Liver (tissue), 9 donors: ENCODE results near the gene U2AF2. TPM values are rescaled to one million over a fixed set of nuclear protein-coding genes. Genes with fewer than 3 reads are reported as not detected.
A peak's percentile ranks its signal among the peaks of the same experiment; 100 is the strongest.

Experiments used
- DNase-seq: peaks from one replicate; pipeline ENCODE4 v3.0.0-alpha.2; 2017; ENCODE audit warnings: low spot score
- H3K27ac ChIP-seq, 2 donors: one replicate each; pipeline ENCODE4 v1.7.0; 2013; ENCODE audit warnings: inconsistent platforms in 2 of 2, low read length in 2 of 2, control low read depth in 1 of 2, low read depth in 1 of 2, mild to moderate bottlenecking in 1 of 2
- H3K27me3 ChIP-seq, 4 donors: one replicate each; pipeline versions ENCODE4 v1.6.1 to v1.7.0; 2013; ENCODE audit warnings: low read length in 3 of 4, inconsistent platforms in 1 of 4, mild to moderate bottlenecking in 1 of 4, moderate library complexity in 1 of 4; ENCODE audit not compliant: control insufficient read depth in 4 of 4, insufficient read depth in 4 of 4
- H3K36me3 ChIP-seq, 4 donors: one replicate each; pipeline versions ENCODE4 v1.6.1 to v1.7.0; 2013; ENCODE audit warnings: low read length in 3 of 4, mild to moderate bottlenecking in 3 of 4, low read depth in 1 of 4, moderate library complexity in 1 of 4; ENCODE audit not compliant: control insufficient read depth in 4 of 4, insufficient read depth in 3 of 4
- H3K4me1 ChIP-seq, 4 donors: one replicate each; pipeline versions ENCODE4 v1.6.1 to v1.7.0; 2013; ENCODE audit warnings: low read length in 3 of 4, mild to moderate bottlenecking in 3 of 4, moderate library complexity in 1 of 4; ENCODE audit not compliant: control insufficient read depth in 4 of 4, insufficient read depth in 4 of 4
- H3K4me3 ChIP-seq, 3 donors: one replicate each; pipeline versions ENCODE4 v1.6.1 to v1.7.0; 2013; ENCODE audit warnings: low read length in 3 of 3, control low read depth in 1 of 3, low read depth in 1 of 3, mild to moderate bottlenecking in 1 of 3
- H3K9ac ChIP-seq, 2 donors: one replicate each; pipeline ENCODE4 v1.7.0; 2013; ENCODE audit warnings: low read length in 2 of 2, mild to moderate bottlenecking in 2 of 2, moderate library complexity in 2 of 2, control low read depth in 1 of 2, low read depth in 1 of 2
- H3K9me3 ChIP-seq, 4 donors: one replicate each; pipeline versions ENCODE4 v1.6.1 to v1.7.0; 2013; ENCODE audit warnings: low read length in 3 of 4; ENCODE audit not compliant: control insufficient read depth in 4 of 4
- EGR1 ChIP-seq, 2 donors: IDR thresholded peaks; 2 replicates each; pipeline ENCODE4 v1.6.1; 2016 to 2018; ENCODE audit warnings: antibody characterized with exemption in 2 of 2, low read depth in 2 of 2
- FOXA1 ChIP-seq: IDR thresholded peaks from 2 replicates; pipeline ENCODE4 v1.6.1; 2016; ENCODE audit warnings: antibody characterized with exemption
- FOXA2 ChIP-seq: IDR thresholded peaks from 2 replicates; pipeline ENCODE4 v1.6.1; 2016; ENCODE audit warnings: antibody characterized with exemption
- GABPA ChIP-seq, 2 donors: IDR thresholded peaks in 1 of 2; conservative IDR thresholded peaks in 1 of 2; 2 replicates each; pipeline ENCODE4 v1.6.1; 2016; ENCODE audit warnings: antibody characterized with exemption in 2 of 2, mild to moderate bottlenecking in 1 of 2, moderate library complexity in 1 of 2
- HNF4A ChIP-seq, 2 donors: conservative IDR thresholded peaks; 2 replicates each; pipeline ENCODE4 v1.6.1; 2016; ENCODE audit warnings: antibody characterized with exemption in 2 of 2, mild to moderate bottlenecking in 2 of 2
- HNF4G ChIP-seq: IDR thresholded peaks from 2 replicates; pipeline ENCODE4 v1.6.1; 2016; ENCODE audit warnings: antibody characterized with exemption
- JUND ChIP-seq, 2 donors: IDR thresholded peaks; 2 replicates each; pipeline ENCODE4 v1.6.1; 2016; ENCODE audit warnings: antibody characterized with exemption in 2 of 2
- NR2F2 ChIP-seq: IDR thresholded peaks from 2 replicates; pipeline ENCODE4 v1.6.1; 2016; ENCODE audit warnings: antibody characterized with exemption
- RAD21 ChIP-seq, 2 donors: IDR thresholded peaks; 2 replicates each; pipeline ENCODE4 v1.6.1; 2016; ENCODE audit warnings: antibody characterized with exemption in 2 of 2, mild to moderate bottlenecking in 2 of 2
- RXRA ChIP-seq, 2 donors: IDR thresholded peaks; 2 replicates each; pipeline ENCODE4 v1.6.1; 2017 to 2018; ENCODE audit warnings: antibody characterized with exemption in 2 of 2, mild to moderate bottlenecking in 1 of 2
- SP1 ChIP-seq: IDR thresholded peaks from 2 replicates; pipeline ENCODE4 v1.6.1; 2018; ENCODE audit warnings: antibody characterized with exemption, mild to moderate bottlenecking
- TAF1 ChIP-seq: conservative IDR thresholded peaks from 2 replicates; pipeline ENCODE4 v1.6.1; 2016; ENCODE audit warnings: antibody characterized with exemption, mild to moderate bottlenecking
- YY1 ChIP-seq: IDR thresholded peaks from 2 replicates; pipeline ENCODE4 v1.6.1; 2016; ENCODE audit warnings: antibody characterized with exemption, mild to moderate bottlenecking
- WGBS: extraction: QIAGEN DNeasy Blood & Tissue Kit; methylation state at CpG from one replicate; pipeline ENCODE4 v1.1.7; 2013; 5-methylcytosine and 5-hydroxymethylcytosine counted together
- polyA plus RNA-seq, 2 donors: library from polyadenylated mRNA; stranded (reverse) in 1 of 2; unstranded in 1 of 2; fragments of 200-250 nt in 1 of 2; fragments of >200 nt in 1 of 2; fragmentation: Nextera tagmentation in 1 of 2; extraction: Ambion mirVana in 1 of 2; gene quantifications; one replicate each; pipeline versions ENCODE4 v1.2.1 to v1.2.3, GENCODE V29; 2013 to 2015
- total RNA-seq, 2 donors: library from RNA; depleted of rRNA; stranded (reverse); fragments of >200 nt; gene quantifications; one replicate each; pipeline ENCODE4 v1.2.3, GENCODE V29; 2014
- TF ChIP-seq, protein P1 (sequence below): IDR thresholded peaks from 2 replicates; pipeline ENCODE4 v1.6.1; 2016; ENCODE audit warnings: antibody characterized with exemption
- TF ChIP-seq, protein P2 (sequence below): IDR thresholded peaks from 2 replicates; pipeline ENCODE4 v1.6.1; 2016; ENCODE audit warnings: antibody characterized with exemption, mild to moderate bottlenecking
- TF ChIP-seq, protein P3 (sequence below): IDR thresholded peaks from 2 replicates; pipeline ENCODE4 v1.6.1; 2016; ENCODE audit warnings: antibody characterized with exemption
- TF ChIP-seq, protein P4 (sequence below): fragments of 150-350 bp; IDR thresholded peaks from 2 replicates; pipeline ENCODE4 v1.5.1; 2017; ENCODE audit warnings: improper control_type of control experiment, low read depth, low read length; ENCODE audit not compliant: missing input control
- TF ChIP-seq, protein P5 (sequence below): IDR thresholded peaks from 2 replicates; pipeline ENCODE4 v1.6.1; 2016; ENCODE audit warnings: antibody characterized with exemption
- donor health status: healthy.
- donor health status: healthy.
- donor health status: healthy.
- donor health status: healthy.
- donor health status: healthy.

The U2AF2 gene
- total and polyA plus RNA-seq, 4 donors = 8.6 to 66.6 (median 51.2) TPM

DNA sequence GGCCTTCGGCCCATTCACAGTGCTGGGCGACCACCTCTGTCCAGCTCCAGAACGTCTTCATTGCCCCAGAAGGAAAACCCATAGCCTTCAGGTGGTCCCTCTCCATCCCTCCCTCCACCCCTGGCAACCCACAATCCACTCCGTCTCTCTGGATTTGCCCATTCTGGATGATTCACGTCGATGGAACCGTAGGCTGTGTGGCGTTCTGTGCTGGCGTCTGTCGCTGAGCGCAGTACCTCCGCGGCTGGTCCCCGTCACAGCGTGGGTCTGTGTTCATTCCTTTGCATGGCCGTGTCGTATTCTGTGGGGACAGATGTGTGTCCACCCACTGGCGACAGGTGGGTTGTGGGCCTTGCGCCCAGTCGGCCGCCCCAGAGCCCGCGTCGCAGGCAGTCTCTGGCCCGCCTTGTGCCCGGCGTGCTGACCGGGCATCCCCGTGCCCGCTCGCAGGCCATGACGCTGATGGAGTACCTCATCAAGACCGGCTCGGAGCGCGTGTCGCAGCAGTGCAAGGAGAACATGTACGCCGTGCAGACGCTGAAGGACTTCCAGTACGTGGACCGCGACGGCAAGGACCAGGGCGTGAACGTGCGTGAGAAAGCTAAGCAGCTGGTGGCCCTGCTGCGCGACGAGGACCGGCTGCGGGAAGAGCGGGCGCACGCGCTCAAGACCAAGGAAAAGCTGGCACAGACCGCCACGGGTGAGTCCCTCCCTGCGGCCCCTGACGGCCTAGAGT is 30.3 kb downstream of the U2AF2 start:
- no peak for DNase-seq
- no peak overlapping the region for H3K9ac ChIP-seq
- no peak for TF ChIP-seq RXRA (IDR thresholded peaks at IDR 0.05)
- TF ChIP-seq, protein P1, sequence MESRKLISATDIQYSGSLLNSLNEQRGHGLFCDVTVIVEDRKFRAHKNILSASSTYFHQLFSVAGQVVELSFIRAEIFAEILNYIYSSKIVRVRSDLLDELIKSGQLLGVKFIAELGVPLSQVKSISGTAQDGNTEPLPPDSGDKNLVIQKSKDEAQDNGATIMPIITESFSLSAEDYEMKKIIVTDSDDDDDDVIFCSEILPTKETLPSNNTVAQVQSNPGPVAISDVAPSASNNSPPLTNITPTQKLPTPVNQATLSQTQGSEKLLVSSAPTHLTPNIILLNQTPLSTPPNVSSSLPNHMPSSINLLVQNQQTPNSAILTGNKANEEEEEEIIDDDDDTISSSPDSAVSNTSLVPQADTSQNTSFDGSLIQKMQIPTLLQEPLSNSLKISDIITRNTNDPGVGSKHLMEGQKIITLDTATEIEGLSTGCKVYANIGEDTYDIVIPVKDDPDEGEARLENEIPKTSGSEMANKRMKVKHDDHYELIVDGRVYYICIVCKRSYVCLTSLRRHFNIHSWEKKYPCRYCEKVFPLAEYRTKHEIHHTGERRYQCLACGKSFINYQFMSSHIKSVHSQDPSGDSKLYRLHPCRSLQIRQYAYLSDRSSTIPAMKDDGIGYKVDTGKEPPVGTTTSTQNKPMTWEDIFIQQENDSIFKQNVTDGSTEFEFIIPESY = no peak
- TF ChIP-seq GABPA (IDR thresholded peaks at IDR 0.05 in 1 of 2, conservative IDR thresholded peaks at IDR 0.05 in 1 of 2) = no peak
- no peak for TF ChIP-seq YY1
- no peak for TF ChIP-seq EGR1 (IDR thresholded peaks at IDR 0.05; ENCODE audit: low read depth in 2 of 2)
- no peak for TF ChIP-seq JUND (IDR thresholded peaks at IDR 0.05)
- TF ChIP-seq, protein P2, sequence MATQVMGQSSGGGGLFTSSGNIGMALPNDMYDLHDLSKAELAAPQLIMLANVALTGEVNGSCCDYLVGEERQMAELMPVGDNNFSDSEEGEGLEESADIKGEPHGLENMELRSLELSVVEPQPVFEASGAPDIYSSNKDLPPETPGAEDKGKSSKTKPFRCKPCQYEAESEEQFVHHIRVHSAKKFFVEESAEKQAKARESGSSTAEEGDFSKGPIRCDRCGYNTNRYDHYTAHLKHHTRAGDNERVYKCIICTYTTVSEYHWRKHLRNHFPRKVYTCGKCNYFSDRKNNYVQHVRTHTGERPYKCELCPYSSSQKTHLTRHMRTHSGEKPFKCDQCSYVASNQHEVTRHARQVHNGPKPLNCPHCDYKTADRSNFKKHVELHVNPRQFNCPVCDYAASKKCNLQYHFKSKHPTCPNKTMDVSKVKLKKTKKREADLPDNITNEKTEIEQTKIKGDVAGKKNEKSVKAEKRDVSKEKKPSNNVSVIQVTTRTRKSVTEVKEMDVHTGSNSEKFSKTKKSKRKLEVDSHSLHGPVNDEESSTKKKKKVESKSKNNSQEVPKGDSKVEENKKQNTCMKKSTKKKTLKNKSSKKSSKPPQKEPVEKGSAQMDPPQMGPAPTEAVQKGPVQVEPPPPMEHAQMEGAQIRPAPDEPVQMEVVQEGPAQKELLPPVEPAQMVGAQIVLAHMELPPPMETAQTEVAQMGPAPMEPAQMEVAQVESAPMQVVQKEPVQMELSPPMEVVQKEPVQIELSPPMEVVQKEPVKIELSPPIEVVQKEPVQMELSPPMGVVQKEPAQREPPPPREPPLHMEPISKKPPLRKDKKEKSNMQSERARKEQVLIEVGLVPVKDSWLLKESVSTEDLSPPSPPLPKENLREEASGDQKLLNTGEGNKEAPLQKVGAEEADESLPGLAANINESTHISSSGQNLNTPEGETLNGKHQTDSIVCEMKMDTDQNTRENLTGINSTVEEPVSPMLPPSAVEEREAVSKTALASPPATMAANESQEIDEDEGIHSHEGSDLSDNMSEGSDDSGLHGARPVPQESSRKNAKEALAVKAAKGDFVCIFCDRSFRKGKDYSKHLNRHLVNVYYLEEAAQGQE = no peak
- TF ChIP-seq, protein P3, sequence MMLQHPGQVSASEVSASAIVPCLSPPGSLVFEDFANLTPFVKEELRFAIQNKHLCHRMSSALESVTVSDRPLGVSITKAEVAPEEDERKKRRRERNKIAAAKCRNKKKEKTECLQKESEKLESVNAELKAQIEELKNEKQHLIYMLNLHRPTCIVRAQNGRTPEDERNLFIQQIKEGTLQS = no peak
- TF ChIP-seq, protein P4, sequence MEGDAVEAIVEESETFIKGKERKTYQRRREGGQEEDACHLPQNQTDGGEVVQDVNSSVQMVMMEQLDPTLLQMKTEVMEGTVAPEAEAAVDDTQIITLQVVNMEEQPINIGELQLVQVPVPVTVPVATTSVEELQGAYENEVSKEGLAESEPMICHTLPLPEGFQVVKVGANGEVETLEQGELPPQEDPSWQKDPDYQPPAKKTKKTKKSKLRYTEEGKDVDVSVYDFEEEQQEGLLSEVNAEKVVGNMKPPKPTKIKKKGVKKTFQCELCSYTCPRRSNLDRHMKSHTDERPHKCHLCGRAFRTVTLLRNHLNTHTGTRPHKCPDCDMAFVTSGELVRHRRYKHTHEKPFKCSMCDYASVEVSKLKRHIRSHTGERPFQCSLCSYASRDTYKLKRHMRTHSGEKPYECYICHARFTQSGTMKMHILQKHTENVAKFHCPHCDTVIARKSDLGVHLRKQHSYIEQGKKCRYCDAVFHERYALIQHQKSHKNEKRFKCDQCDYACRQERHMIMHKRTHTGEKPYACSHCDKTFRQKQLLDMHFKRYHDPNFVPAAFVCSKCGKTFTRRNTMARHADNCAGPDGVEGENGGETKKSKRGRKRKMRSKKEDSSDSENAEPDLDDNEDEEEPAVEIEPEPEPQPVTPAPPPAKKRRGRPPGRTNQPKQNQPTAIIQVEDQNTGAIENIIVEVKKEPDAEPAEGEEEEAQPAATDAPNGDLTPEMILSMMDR = no peak
- no peak for TF ChIP-seq TAF1
- TF ChIP-seq FOXA2 = no peak
- TF ChIP-seq HNF4G = no peak
- no peak for TF ChIP-seq NR2F2
- no peak for TF ChIP-seq RAD21 (IDR thresholded peaks at IDR 0.05)
- TF ChIP-seq, protein P5, sequence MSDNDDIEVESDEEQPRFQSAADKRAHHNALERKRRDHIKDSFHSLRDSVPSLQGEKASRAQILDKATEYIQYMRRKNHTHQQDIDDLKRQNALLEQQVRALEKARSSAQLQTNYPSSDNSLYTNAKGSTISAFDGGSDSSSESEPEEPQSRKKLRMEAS = no peak
- TF ChIP-seq FOXA1 = no peak
- TF ChIP-seq HNF4A (conservative IDR thresholded peaks at IDR 0.05) = no peak
- TF ChIP-seq SP1 = no peak
- WGBS = 97% methylated on average over 60 of the region's 60 CpGs
- no peaks in the 10 kb centered on the region for H3K9me3 ChIP-seq
- no peaks in the 10 kb centered on the region for H3K27me3 ChIP-seq
- H3K27ac ChIP-seq = peak overlapping the region; percentile 96 to 97
- H3K4me3 ChIP-seq = no peak overlapping the region
- H3K4me1 ChIP-seq = peaks cover 10 to 54% (median 43%) of the 10 kb centered on the region in 4 donors
- peaks cover 10 to 47% (median 18%) of the 10 kb centered on the region in 4 donors for H3K36me3 ChIP-seq
